ENCODE results near the gene ISG20L2.

The ISG20L2 gene

DNA sequence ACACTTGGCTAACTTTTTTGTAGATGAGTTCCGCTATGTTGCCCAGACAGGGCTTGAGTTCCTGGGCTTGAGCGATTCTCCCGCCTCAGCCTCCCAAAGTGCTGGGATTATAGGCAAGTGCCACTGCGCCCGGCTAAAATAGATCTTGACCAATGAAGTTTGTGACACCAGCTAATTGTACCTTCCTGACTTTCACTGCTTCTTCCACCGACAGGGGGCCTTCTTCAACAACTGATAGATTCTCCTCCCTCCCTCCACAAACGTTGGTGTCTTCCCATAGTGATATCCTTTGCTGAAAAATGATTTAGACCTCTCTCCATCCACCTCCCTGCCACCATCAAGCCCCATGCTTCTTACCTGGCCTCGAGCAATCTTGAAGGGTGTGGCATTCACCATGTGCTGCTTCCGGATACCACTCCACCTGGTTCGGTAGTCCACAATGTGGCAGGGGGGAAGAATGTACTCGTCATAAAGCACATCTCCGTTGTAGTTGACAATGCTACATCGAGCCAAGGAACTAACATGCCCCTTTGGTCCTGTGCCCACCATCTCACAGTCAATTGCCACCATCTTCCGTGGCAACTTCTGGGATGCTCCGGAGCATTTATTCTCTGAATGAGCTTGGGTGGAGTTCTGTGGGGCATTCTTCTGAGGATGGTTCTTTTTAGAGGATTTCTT, 1.9 kb downstream of the ISG20L2 start:
- TF ChIP-seq RAD21 (IDR thresholded peaks at IDR 0.05; ENCODE audit: low read depth) (peak; percentile 25; the same call in 1 of the 2 replicates), NFIC (IDR thresholded peaks at IDR 0.05) (no peak)

GRCh38 chr1:156725683-156726280, 2.8 kb downstream of the ISG20L2 start:
- TF ChIP-seq EGR1 (IDR thresholded peaks at IDR 0.05) (no peak), RAD21 (IDR thresholded peaks at IDR 0.05; ENCODE audit: low read depth) (peak; percentile 84)

GRCh38 chr1:156721535-156721934, 7.0 kb downstream of the ISG20L2 start:
- TF ChIP-seq CREB1 (IDR thresholded peaks at IDR 0.05; ENCODE audit: low read depth): no peak
- no peak for TF ChIP-seq EP300 (IDR thresholded peaks at IDR 0.05; ENCODE audit: borderline replicate concordance)
- no peak for TF ChIP-seq MAX (IDR thresholded peaks at IDR 0.05)
- TF ChIP-seq YY1 (IDR thresholded peaks at IDR 0.05; ENCODE audit: low read depth): no peak
- no peak for TF ChIP-seq TCF12 (IDR thresholded peaks at IDR 0.05; ENCODE audit: low read depth)
- TF ChIP-seq TAF1 (IDR thresholded peaks at IDR 0.05; ENCODE audit: low read depth): no peak
- TF ChIP-seq FOXM1 (IDR thresholded peaks at IDR 0.05; ENCODE audit: borderline replicate concordance, low read depth): no peak
- TF ChIP-seq EGR1 (IDR thresholded peaks at IDR 0.05): no peak
- no peak for TF ChIP-seq NFIC (IDR thresholded peaks at IDR 0.05)
- TF ChIP-seq CEBPB (IDR thresholded peaks at IDR 0.05): no peak
- no peak for TF ChIP-seq REST (IDR thresholded peaks at IDR 0.05; ENCODE audit: low read depth)
- no peak for TF ChIP-seq TEAD4 (IDR thresholded peaks at IDR 0.05)
- TF ChIP-seq RAD21 (IDR thresholded peaks at IDR 0.05; ENCODE audit: low read depth): no peak
- TF ChIP-seq USF1 (IDR thresholded peaks at IDR 0.05): no peak
- TF ChIP-seq ZBTB7A (IDR thresholded peaks at IDR 0.05; ENCODE audit: low read depth): no peak

DNA sequence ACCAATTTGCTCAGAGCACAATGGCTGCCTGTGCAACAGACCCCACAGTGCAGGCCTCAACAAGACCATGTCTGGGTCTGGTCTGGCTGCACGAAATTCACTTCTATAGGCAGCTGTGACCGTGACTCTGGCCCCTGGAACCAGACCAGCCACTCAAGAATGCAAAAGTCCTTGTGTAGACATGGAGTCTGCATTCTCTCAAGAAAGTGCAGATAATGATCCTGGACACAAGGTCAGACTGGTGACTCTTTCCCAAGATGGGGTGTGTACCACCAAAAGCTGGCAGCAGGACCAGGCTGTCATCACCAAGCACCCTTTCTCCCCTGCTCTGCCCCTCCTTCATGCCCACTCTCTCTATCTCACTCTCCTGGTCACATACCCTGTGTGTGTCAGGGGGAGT, 7.4 kb downstream of the ISG20L2 start:
- TF ChIP-seq TEAD4 (IDR thresholded peaks at IDR 0.05) (no peak), FOXM1 (IDR thresholded peaks at IDR 0.05; ENCODE audit: borderline replicate concordance, low read depth) (no peak), NFIC (IDR thresholded peaks at IDR 0.05) (no peak), TAF1 (IDR thresholded peaks at IDR 0.05; ENCODE audit: low read depth) (no peak), MAX (IDR thresholded peaks at IDR 0.05) (no peak), EP300 (IDR thresholded peaks at IDR 0.05; ENCODE audit: borderline replicate concordance) (no peak), REST (IDR thresholded peaks at IDR 0.05; ENCODE audit: low read depth) (no peak), ZBTB7A (IDR thresholded peaks at IDR 0.05; ENCODE audit: low read depth) (no peak), USF1 (IDR thresholded peaks at IDR 0.05) (no peak), RAD21 (IDR thresholded peaks at IDR 0.05; ENCODE audit: low read depth) (no peak), YY1 (IDR thresholded peaks at IDR 0.05; ENCODE audit: low read depth) (no peak), TCF12 (IDR thresholded peaks at IDR 0.05; ENCODE audit: low read depth) (no peak), CREB1 (IDR thresholded peaks at IDR 0.05; ENCODE audit: low read depth) (no peak), EGR1 (IDR thresholded peaks at IDR 0.05) (no peak), CEBPB (IDR thresholded peaks at IDR 0.05) (no peak)

GRCh38 chr1:156717351-156717750, 11.2 kb downstream of the ISG20L2 start:
- peak; percentile 50; the same call in 1 of the 2 replicates for TF ChIP-seq NFIC (IDR thresholded peaks at IDR 0.05)
- no peak for TF ChIP-seq TAF1 (IDR thresholded peaks at IDR 0.05; ENCODE audit: low read depth)
- no peak for TF ChIP-seq FOXM1 (IDR thresholded peaks at IDR 0.05; ENCODE audit: borderline replicate concordance, low read depth)
- no peak for TF ChIP-seq CEBPB (IDR thresholded peaks at IDR 0.05)

GRCh38 chr1:156714830-156715229, 13.7 kb downstream of the ISG20L2 start:
- TF ChIP-seq REST (IDR thresholded peaks at IDR 0.05; ENCODE audit: low read depth): no peak

Data from Ishikawa (cell line).